HUDEP-2 (cell line): ENCODE measurements around the gene LOX.
"Not testable (repeated sequence)": the region's sequence is repeated elsewhere in the genome, so short reads cannot be mapped to it uniquely, and the experiment has no call there.

Source experiments
- DNase-seq, 76 experiments: peaks; one replicate each; lab custom pipeline; 2025; ENCODE audit not compliant: unreplicated experiment in 76 of 76; lab: John Stamatoyannopoulos, UW

Gene LOX

GRCh38 chr5:122099060-122099790 lies 21.2 kb upstream of the LOX start:
- DNase-seq: peak in 1 of 76 experiments; percentile 5

- DNase-seq: no peak
Observed at GRCh38 chr5:122097391-122097790, 19.3 kb upstream of the LOX start.

GRCh38 chr5:122095158-122095557 lies 17.1 kb upstream of the LOX start:
- DNase-seq: no peak

GRCh38 chr5:122094251-122094650 lies 16.2 kb upstream of the LOX start:
- not testable (repeated sequence) for DNase-seq

GRCh38 chr5:122093415-122094180 lies 15.5 kb upstream of the LOX start:
- no peak for DNase-seq

- DNase-seq: peak in 3 of 76 experiments; percentile 6 to 7 (median 7)
Observed at GRCh38 chr5:122091936-122092600, 14.0 kb upstream of the LOX start.

- peak in 23 of 76 experiments; percentile 1 to 47 (median 21) for DNase-seq
Observed at GRCh38 chr5:122089096-122090013, 11.3 kb upstream of the LOX start.

- no peak for DNase-seq
Observed at GRCh38 chr5:122085041-122085440, 7.0 kb upstream of the LOX start.

GRCh38 chr5:122083535-122083934 lies 5.5 kb upstream of the LOX start:
- DNase-seq: no peak

GRCh38 chr5:122081541-122081940 lies 3.5 kb upstream of the LOX start:
- DNase-seq: no peak

- peak in 1 of 76 experiments; percentile 0 for DNase-seq
Observed at GRCh38 chr5:122077366-122078115, 518 bp downstream of the LOX start.

GRCh38 chr5:122076669-122077365 lies 1.2 kb downstream of the LOX start:
- DNase-seq: peak in 55 of 76 experiments; percentile 3 to 62 (median 28)

- DNase-seq: no peak
Observed at GRCh38 chr5:122076050-122076461, 2.0 kb downstream of the LOX start.

GRCh38 chr5:122073864-122074263 lies 4.2 kb downstream of the LOX start:
- no peak for DNase-seq

GRCh38 chr5:122073018-122073417 lies 5.0 kb downstream of the LOX start:
- no peak for DNase-seq

GRCh38 chr5:122067390-122067789 lies 10.7 kb downstream of the LOX start:
- DNase-seq: no peak

GRCh38 chr5:122064992-122065391 lies 13.1 kb downstream of the LOX start:
- no peak for DNase-seq

GRCh38 chr5:122063836-122064235 lies 14.2 kb downstream of the LOX start:
- no peak for DNase-seq

- no peak for DNase-seq
Observed at GRCh38 chr5:122062205-122062604, 15.9 kb downstream of the LOX start.
